Measurements from ENCODE around the gene RAD18.

Gene RAD18

GRCh38 chr3:8863891-8864290 lies 99.4 kb downstream of the RAD18 start:
- H3K36me3 ChIP-seq (ENCODE audit: control insufficient read depth in 1 of 2, insufficient read depth in 2 of 2, low read length in 2 of 2), result peaks cover 0 to 2% of the 10 kb centered on the region in 2 experiments
- no peaks in the 10 kb centered on the region for H3K79me2 ChIP-seq (ENCODE audit: control insufficient read depth, insufficient read depth, low read length, poor library complexity)
- H4K8ac ChIP-seq (ENCODE audit: low read depth, low read length), result no peak overlapping the region
- no peak overlapping the region for H3K18ac ChIP-seq (ENCODE audit: low read length)
- H3K9me3 ChIP-seq (ENCODE audit: insufficient read depth, low read depth, low read length), result peaks cover 1% of the 10 kb centered on the region
- no peak overlapping the region for H2BK120ac ChIP-seq (ENCODE audit: insufficient read depth, low read length, poor library complexity)
- no peaks in the 10 kb centered on the region for H3K79me1 ChIP-seq (ENCODE audit: low read length)
- no peak overlapping the region for H3K4me2 ChIP-seq (ENCODE audit: low read length)
- H2AK5ac ChIP-seq (ENCODE audit: low read length), result no peak overlapping the region
- no peaks in the 10 kb centered on the region for H3K27me3 ChIP-seq (ENCODE audit: insufficient read depth, low read length)
- no peaks in the 10 kb centered on the region for H3K4me1 ChIP-seq (ENCODE audit: control insufficient read depth in 1 of 2, insufficient read depth in 2 of 2, low read length in 2 of 2)
- H3K14ac ChIP-seq (ENCODE audit: low read length), result no peak overlapping the region
- no peak overlapping the region for H4K91ac ChIP-seq (ENCODE audit: low read depth, low read length)
- no peak overlapping the region for H4K12ac ChIP-seq (ENCODE audit: low read depth, low read length)
- H2BK5ac ChIP-seq (ENCODE audit: low read depth, low read length, poor library complexity), result no peak overlapping the region
- H3K4ac ChIP-seq (ENCODE audit: low read depth, low read length), result no peak overlapping the region
- H2AFZ ChIP-seq (ENCODE audit: insufficient read depth, low read length, poor library complexity), result no peak overlapping the region
- no peak overlapping the region for H3K27ac ChIP-seq (ENCODE audit: low read depth, low read length)
- H3K4me3 ChIP-seq (ENCODE audit: low read depth, low read length), result no peak overlapping the region
- no peak overlapping the region for H2BK12ac ChIP-seq (ENCODE audit: low read length)
- H3K9ac ChIP-seq (ENCODE audit: low read length), result no peak overlapping the region
- DNase-seq, result no peak
- WGBS (ENCODE audit: extremely low coverage, insufficient coverage, insufficient read length), result no CpG with 5 or more reads among the region's 4 CpGs
- H3K23ac ChIP-seq (ENCODE audit: low read length), result no peak overlapping the region

GRCh38 chr3:8857720-8858367 lies 105.4 kb downstream of the RAD18 start:
- H2BK12ac ChIP-seq (ENCODE audit: low read length), result no peak overlapping the region
- H4K91ac ChIP-seq (ENCODE audit: low read depth, low read length), result no peak overlapping the region

DNA sequence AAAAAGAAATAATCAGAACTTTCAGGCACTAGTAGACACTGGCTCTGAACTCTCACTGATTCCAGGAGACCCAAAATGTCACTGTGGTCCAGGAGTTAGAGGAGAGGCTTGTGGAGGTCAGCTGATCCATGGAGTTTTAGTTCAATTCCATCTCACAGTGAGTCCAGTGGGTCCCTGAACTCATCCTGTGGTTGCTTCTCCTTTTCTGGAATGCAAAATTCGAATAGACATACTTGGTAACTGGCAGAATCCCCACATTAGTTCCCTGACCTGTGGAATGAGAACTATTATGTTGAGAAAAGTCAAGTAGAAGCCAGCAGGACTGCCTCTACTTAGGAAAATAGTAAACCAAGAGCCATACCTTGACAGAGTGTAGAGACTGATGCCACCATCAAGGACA lies 106.6 kb downstream of the RAD18 start:
- Histone ChIP-seq H3K4me3 (ENCODE audit: low read depth, low read length) (no peak overlapping the region), H3K23ac (ENCODE audit: low read length) (no peak overlapping the region), H2AFZ (ENCODE audit: insufficient read depth, low read length, poor library complexity) (no peak overlapping the region), H3K9me3 (ENCODE audit: insufficient read depth, low read depth, low read length) (peaks cover 3% of the 10 kb centered on the region), H2BK5ac (ENCODE audit: low read depth, low read length, poor library complexity) (no peak overlapping the region), H4K91ac (ENCODE audit: low read depth, low read length) (no peak overlapping the region), H3K27ac (ENCODE audit: low read depth, low read length) (no peak overlapping the region), H2AK5ac (ENCODE audit: low read length) (no peak overlapping the region), H2BK120ac (ENCODE audit: insufficient read depth, low read length, poor library complexity) (no peak overlapping the region), H3K4me1 (ENCODE audit: control insufficient read depth in 1 of 2, insufficient read depth in 2 of 2, low read length in 2 of 2) (peaks cover 12 to 13% of the 10 kb centered on the region in 2 experiments), H3K14ac (ENCODE audit: low read length) (no peak overlapping the region), H3K9ac (ENCODE audit: low read length) (no peak overlapping the region), H2BK12ac (ENCODE audit: low read length) (no peak overlapping the region), H4K12ac (ENCODE audit: low read depth, low read length) (no peak overlapping the region), H3K79me1 (ENCODE audit: low read length) (peaks cover 10% of the 10 kb centered on the region), H4K8ac (ENCODE audit: low read depth, low read length) (no peak overlapping the region), H3K4me2 (ENCODE audit: low read length) (no peak overlapping the region), H3K79me2 (ENCODE audit: control insufficient read depth, insufficient read depth, low read length, poor library complexity) (no peaks in the 10 kb centered on the region), H3K36me3 (ENCODE audit: control insufficient read depth in 1 of 2, insufficient read depth in 2 of 2, low read length in 2 of 2) (peaks cover 0 to 4% of the 10 kb centered on the region in 2 experiments), H3K4ac (ENCODE audit: low read depth, low read length) (no peak overlapping the region), H3K27me3 (ENCODE audit: insufficient read depth, low read length) (no peaks in the 10 kb centered on the region), H3K18ac (ENCODE audit: low read length) (no peak overlapping the region)
- no peak for DNase-seq
- WGBS (ENCODE audit: extremely low coverage, insufficient coverage, insufficient read length), result no CpG with 5 or more reads among the region's 1 CpG

More at GRCh38 chr3:8857720-8858367, 105.4 kb downstream of the RAD18 start:
- Histone ChIP-seq H3K79me1 (ENCODE audit: low read length) (peaks cover 2% of the 10 kb centered on the region), H3K36me3 (ENCODE audit: control insufficient read depth in 1 of 2, insufficient read depth in 2 of 2, low read length in 2 of 2) (peaks cover 0 to 4% of the 10 kb centered on the region in 2 experiments), H3K18ac (ENCODE audit: low read length) (no peak overlapping the region), H2BK5ac (ENCODE audit: low read depth, low read length, poor library complexity) (no peak overlapping the region), H3K27ac (ENCODE audit: low read depth, low read length) (no peak overlapping the region), H3K9ac (ENCODE audit: low read length) (no peak overlapping the region), H3K14ac (ENCODE audit: low read length) (no peak overlapping the region), H4K8ac (ENCODE audit: low read depth, low read length) (no peak overlapping the region), H3K4me2 (ENCODE audit: low read length) (no peak overlapping the region), H3K4me3 (ENCODE audit: low read depth, low read length) (no peak overlapping the region), H4K12ac (ENCODE audit: low read depth, low read length) (no peak overlapping the region), H3K4me1 (ENCODE audit: control insufficient read depth in 1 of 2, insufficient read depth in 2 of 2, low read length in 2 of 2) (peaks cover 4% of the 10 kb centered on the region in 2 experiments), H3K79me2 (ENCODE audit: control insufficient read depth, insufficient read depth, low read length, poor library complexity) (no peaks in the 10 kb centered on the region), H2AK5ac (ENCODE audit: low read length) (no peak overlapping the region), H2BK120ac (ENCODE audit: insufficient read depth, low read length, poor library complexity) (no peak overlapping the region), H2AFZ (ENCODE audit: insufficient read depth, low read length, poor library complexity) (no peak overlapping the region), H3K9me3 (ENCODE audit: insufficient read depth, low read depth, low read length) (peaks cover 3% of the 10 kb centered on the region), H3K4ac (ENCODE audit: low read depth, low read length) (no peak overlapping the region), H3K27me3 (ENCODE audit: insufficient read depth, low read length) (no peaks in the 10 kb centered on the region), H3K23ac (ENCODE audit: low read length) (no peak overlapping the region)
- WGBS (ENCODE audit: extremely low coverage, insufficient coverage, insufficient read length), result no CpG with 5 or more reads among the region's 8 CpGs
- no peak for DNase-seq

DNA sequence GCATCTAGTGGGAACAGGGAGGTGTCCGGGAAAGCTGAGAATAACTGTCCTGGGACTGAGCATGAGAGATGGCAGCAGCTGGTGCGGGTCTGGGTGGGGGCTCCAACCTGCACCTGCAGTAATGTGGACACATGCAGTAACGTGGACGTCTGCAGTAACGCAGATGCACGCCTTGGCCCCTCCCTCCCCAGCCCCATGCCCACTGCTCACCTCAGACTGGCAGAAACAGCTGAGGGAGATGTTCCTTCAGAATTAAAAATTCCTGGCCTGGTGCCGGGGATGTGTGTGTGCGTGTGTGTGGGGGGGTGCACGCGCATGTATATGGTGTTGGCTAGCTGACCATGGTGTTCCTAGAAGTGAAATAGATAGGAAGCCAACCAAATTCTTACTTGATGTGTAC lies 107.2 kb downstream of the RAD18 start:
- no peak overlapping the region for H3K9ac ChIP-seq (ENCODE audit: low read length)
- no peak overlapping the region for H2BK12ac ChIP-seq (ENCODE audit: low read length)
- H4K91ac ChIP-seq (ENCODE audit: low read depth, low read length), result no peak overlapping the region

More for the DNA sequence above, 107.2 kb downstream of the RAD18 start:
- H2AK5ac ChIP-seq (ENCODE audit: low read length), result no peak overlapping the region
- H3K14ac ChIP-seq (ENCODE audit: low read length), result no peak overlapping the region
- no CpG with 5 or more reads among the region's 10 CpGs for WGBS (ENCODE audit: extremely low coverage, insufficient coverage, insufficient read length)
- no peak overlapping the region for H2BK5ac ChIP-seq (ENCODE audit: low read depth, low read length, poor library complexity)
- peaks cover 2% of the 10 kb centered on the region for H3K79me2 ChIP-seq (ENCODE audit: control insufficient read depth, insufficient read depth, low read length, poor library complexity)
- no peak overlapping the region for H3K4me3 ChIP-seq (ENCODE audit: low read depth, low read length)
- H3K79me1 ChIP-seq (ENCODE audit: low read length), result peaks cover 14% of the 10 kb centered on the region
- no peak overlapping the region for H2BK120ac ChIP-seq (ENCODE audit: insufficient read depth, low read length, poor library complexity)
- no peak overlapping the region for H4K12ac ChIP-seq (ENCODE audit: low read depth, low read length)
- H2AFZ ChIP-seq (ENCODE audit: insufficient read depth, low read length, poor library complexity), result no peak overlapping the region
- H3K18ac ChIP-seq (ENCODE audit: low read length), result no peak overlapping the region
- peaks cover 16 to 18% of the 10 kb centered on the region in 2 experiments for H3K4me1 ChIP-seq (ENCODE audit: control insufficient read depth in 1 of 2, insufficient read depth in 2 of 2, low read length in 2 of 2)
- no peaks in the 10 kb centered on the region for H3K27me3 ChIP-seq (ENCODE audit: insufficient read depth, low read length)
- no peak overlapping the region for H3K23ac ChIP-seq (ENCODE audit: low read length)
- peaks cover 0 to 4% of the 10 kb centered on the region in 2 experiments for H3K36me3 ChIP-seq (ENCODE audit: control insufficient read depth in 1 of 2, insufficient read depth in 2 of 2, low read length in 2 of 2)
- H3K9me3 ChIP-seq (ENCODE audit: insufficient read depth, low read depth, low read length), result peaks cover 3% of the 10 kb centered on the region
- no peak overlapping the region for H3K27ac ChIP-seq (ENCODE audit: low read depth, low read length)
- no peak overlapping the region for H3K4ac ChIP-seq (ENCODE audit: low read depth, low read length)
- H3K4me2 ChIP-seq (ENCODE audit: low read length), result no peak overlapping the region
- H4K8ac ChIP-seq (ENCODE audit: low read depth, low read length), result no peak overlapping the region
- DNase-seq, result no peak
